Putamen (tissue), 1 donor: ENCODE results near the gene MTCL1.

Experiments
- DNase-seq: peaks from one replicate; pipeline ENCODE4 v3.0.0-alpha.2; 2016; ENCODE audit warnings: low spot score

MTCL1 gene

DNA sequence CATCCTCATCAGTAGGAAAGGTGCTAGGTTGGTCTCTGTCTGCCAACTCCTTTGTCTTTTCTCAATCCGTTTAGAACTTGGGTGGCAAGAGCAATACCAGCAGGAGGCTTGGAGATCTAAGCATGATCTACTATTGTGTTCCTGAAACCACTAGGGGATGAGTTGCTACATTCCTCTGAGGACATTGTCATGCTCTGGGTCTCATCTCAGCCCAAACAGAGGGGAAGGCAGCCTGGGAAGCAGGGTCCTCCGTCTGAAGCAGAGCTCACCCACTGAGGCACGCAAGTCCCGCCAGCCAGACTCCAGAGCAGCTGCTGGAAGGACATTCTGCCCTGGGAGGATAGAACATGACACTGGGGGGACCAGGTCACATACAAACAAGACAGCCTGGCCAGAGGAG, 162.9 kb downstream of the MTCL1 start:
- DNase-seq = no peak

DNA sequence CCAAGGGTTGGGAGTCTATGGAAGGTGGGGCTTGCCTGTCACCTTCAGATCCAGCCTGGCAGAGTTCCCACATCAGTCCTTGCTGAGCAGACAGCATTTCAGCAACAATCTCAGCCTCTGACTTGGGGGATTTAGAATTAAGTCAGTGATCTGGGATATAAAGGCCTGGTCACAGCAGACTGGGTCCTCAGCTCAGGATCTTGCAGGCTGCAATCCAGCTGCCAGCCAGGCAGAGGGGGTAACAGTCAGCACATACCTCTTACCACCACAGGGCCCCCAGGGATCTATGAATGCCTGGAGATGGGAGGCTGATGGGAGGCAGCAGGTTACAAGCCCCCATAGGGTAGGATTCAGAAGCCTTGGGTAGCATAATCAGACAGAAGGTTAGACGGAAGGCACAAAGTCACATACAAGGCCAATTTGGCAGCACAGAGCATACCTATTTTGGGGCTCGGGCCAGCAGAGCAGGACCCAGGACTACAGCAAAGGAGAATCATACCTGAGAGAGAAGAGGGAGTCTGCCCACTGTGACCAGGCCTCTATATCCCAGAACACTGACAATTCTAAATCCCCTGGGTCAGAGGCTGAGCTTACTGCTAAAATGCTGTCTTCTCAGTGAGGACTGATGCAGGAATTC, 163.5 kb downstream of the MTCL1 start:
- no peak for DNase-seq

DNA sequence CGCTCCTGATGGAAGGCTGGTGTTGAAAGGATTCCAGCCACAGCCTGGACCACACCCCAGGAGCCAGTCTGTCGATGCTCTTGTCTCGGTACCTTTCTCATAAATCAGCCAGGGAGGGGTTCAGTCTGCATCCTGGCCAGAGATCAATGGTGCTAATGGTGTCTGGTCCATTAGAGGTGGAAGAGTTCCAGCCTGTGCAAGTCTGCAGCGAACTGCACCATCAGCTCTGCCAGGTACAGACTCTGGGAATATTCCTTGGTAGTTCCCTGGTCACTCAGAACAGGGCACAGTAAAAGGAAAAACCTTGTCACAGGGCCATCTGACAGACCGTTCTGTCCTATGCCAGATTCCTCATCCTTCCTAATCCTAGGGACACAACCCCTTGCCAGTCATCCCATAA, 164.3 kb downstream of the MTCL1 start:
- DNase-seq = no peak

DNA sequence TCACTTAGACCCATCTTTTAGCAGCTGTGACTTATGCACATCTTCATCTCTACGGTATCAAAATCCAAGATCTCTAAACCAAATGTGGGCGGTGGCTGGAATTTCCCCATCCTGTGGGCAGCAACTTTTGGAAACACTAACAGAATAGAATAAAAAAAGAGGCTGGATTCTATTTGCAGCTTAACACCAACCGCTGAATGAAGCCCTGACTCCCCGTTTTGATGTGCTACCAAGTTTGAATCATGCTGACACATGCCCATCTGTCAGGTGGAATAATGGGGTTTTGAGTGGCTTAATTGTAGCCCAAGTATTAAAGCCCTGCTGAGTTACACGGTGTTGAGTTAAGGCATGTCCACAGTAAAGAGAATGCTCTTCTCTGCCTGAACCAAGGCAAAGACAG, 165.2 kb downstream of the MTCL1 start:
- DNase-seq = no peak

DNA sequence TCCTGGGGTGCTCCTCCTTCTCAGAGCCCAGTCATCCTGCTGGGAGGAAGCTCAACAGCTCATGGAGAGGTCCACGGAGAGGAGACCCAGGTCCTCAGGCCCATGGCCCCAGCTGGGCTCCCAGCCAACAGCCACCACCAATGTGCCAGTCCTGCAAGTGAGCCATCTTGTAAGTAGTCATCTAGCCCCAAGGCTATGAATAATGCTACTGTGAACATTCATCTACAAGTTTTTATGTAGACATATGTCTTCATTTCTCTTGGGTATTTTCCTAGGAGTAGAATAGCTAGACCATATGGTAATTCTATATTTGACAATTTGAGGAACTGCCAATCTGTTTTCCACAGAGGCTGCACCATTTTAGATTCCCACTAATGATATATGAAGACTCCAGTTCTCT, 166.1 kb downstream of the MTCL1 start:
- DNase-seq = no peak

DNA sequence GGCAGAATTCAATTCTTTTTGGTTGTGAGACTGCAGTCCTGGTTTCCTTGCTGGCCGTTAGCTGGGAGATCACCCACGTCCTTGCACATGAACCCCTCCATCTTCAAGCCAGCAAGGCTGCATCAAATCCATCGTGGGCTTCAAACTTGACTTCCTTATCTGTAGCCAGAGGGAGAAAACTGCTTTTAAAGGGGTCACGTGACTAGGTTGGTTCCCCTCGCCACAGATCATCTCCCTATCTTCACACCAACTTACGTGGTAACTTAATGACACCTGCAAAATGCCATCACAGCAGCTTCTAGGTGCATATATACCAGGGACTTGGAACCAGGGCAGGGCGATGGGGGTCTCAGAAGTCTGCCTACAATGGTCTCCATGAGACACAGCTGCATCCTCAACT, 169.5 kb downstream of the MTCL1 start:
- DNase-seq = no peak

DNA sequence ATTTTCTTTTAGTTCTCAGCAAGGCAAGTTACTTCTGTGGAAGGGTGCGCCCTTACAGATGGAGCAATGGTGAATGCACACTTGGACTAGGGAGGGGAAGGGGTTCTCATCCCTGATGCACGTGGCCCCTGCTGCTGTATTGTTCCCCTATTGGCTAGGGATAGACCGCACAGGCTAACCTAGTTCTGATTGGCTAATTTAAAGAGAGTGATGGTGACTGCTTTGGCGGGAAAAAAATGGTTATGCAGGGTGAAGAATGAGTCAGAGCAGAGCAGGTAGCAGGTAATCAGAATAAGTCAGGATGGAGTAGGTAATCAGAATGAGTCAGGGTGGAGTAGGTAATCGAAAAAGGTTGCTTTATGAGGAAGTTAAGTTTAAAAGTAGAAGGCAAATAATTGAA, 171.5 kb downstream of the MTCL1 start:
- no peak for DNase-seq

DNA sequence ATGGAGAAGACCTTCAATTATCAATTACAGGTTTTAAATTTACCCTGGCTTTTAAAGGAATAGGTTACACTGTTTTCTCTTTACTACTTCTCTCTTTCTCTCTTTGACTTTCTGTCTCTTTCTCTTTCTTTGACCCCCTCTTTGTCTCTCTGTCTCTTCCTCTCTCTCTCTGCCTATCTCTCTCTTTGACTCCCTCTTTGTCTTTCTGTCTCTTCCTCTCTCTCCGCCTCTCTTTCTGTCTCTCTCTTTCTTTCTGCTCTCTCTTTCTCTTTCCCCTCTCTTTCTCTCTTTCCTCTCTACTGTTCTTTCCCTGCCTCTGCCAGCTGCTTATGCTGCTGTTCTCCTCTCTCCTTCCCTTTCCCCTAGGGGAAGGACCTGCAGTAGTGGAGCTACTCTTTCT, 175.7 kb downstream of the MTCL1 start:
- no peak for DNase-seq
